ENCODE measurements around the gene RNF145.

RNF145 gene, protein sequence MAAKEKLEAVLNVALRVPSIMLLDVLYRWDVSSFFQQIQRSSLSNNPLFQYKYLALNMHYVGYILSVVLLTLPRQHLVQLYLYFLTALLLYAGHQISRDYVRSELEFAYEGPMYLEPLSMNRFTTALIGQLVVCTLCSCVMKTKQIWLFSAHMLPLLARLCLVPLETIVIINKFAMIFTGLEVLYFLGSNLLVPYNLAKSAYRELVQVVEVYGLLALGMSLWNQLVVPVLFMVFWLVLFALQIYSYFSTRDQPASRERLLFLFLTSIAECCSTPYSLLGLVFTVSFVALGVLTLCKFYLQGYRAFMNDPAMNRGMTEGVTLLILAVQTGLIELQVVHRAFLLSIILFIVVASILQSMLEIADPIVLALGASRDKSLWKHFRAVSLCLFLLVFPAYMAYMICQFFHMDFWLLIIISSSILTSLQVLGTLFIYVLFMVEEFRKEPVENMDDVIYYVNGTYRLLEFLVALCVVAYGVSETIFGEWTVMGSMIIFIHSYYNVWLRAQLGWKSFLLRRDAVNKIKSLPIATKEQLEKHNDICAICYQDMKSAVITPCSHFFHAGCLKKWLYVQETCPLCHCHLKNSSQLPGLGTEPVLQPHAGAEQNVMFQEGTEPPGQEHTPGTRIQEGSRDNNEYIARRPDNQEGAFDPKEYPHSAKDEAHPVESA

DNA sequence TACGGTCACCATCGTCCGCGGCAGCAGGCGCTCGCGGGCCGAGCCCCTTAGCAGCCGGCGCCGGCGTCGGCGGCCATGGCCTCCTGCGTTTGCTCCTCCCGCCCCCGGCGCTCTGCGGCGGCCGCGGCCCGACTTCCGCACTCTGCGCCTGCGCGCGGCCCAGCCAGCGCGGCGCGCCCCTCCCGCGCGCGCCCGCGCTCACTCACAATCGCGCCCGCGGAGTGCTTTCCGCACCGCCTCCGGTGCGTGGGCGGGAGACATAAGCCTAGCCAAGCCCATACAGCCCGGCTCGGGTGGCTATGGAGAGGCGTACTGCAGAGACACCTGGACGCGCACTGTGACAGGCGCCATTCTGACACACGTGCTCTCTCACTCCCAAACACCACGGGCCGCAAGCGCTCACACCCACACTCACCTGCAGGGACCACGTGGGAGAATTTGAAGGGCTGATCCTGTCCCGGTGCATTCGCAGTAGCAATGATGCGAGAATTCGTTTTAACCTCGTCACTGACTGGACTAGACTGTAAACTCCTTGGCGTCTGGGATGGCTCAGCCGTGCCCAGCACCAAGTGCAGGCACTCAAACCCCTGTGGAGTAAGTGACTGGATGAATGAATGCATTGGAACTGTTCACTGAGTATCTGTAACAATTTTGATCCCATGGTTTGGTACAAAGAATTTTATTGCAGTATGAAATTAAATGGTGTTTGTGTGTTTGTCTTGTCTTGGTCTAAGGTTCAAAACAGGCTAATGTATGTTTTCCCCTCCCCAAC lies at the start of gene RNF145:
RNF145 (minus strand) TSS at position 116 of the 772 bp plus-strand sequence. CDS start 5,936 bp downstream, outside the sequence.
- TF ChIP-seq, protein P1, sequence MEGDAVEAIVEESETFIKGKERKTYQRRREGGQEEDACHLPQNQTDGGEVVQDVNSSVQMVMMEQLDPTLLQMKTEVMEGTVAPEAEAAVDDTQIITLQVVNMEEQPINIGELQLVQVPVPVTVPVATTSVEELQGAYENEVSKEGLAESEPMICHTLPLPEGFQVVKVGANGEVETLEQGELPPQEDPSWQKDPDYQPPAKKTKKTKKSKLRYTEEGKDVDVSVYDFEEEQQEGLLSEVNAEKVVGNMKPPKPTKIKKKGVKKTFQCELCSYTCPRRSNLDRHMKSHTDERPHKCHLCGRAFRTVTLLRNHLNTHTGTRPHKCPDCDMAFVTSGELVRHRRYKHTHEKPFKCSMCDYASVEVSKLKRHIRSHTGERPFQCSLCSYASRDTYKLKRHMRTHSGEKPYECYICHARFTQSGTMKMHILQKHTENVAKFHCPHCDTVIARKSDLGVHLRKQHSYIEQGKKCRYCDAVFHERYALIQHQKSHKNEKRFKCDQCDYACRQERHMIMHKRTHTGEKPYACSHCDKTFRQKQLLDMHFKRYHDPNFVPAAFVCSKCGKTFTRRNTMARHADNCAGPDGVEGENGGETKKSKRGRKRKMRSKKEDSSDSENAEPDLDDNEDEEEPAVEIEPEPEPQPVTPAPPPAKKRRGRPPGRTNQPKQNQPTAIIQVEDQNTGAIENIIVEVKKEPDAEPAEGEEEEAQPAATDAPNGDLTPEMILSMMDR (IDR thresholded peaks at IDR 0.05; ENCODE audit: low read depth, low read length), result no peak
- peak; percentile 82 to 89 for DNase-seq (ENCODE audit: low read depth in 2 of 2)

DNA sequence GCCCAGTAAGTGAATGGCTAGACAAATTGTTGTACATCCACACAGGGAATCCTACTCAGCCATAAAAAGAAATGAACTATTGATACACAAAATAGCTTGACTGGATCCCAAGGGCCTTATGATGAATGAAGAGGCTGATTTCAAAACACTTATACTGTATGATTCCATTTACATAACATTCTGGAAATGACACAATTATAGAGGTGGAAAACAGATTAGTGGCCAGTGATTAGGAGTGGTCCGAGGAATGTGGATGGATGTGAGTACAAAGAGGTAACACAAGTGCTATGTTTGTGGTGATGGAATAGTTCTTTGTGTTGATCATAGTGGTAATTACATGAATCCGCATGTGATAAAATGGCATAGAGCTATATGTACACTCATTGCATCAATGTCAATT lies 49.0 kb upstream of the RNF145 start:
- TF ChIP-seq, protein P1 (IDR thresholded peaks at IDR 0.05; ENCODE audit: low read depth, low read length), result no peak
- no peak for DNase-seq (ENCODE audit: low read depth in 2 of 2)
- no peak overlapping the region for H3K4me3 ChIP-seq (replicated peaks in 1 of 2; ENCODE audit: low read depth in 2 of 2, low read length in 2 of 2)

More for the DNA sequence above, at the start of gene RNF145:
- H3K4me3 ChIP-seq (replicated peaks in 1 of 2; ENCODE audit: low read depth in 2 of 2, low read length in 2 of 2), result peak within 1 kb of the TSS; percentile 81

DNA sequence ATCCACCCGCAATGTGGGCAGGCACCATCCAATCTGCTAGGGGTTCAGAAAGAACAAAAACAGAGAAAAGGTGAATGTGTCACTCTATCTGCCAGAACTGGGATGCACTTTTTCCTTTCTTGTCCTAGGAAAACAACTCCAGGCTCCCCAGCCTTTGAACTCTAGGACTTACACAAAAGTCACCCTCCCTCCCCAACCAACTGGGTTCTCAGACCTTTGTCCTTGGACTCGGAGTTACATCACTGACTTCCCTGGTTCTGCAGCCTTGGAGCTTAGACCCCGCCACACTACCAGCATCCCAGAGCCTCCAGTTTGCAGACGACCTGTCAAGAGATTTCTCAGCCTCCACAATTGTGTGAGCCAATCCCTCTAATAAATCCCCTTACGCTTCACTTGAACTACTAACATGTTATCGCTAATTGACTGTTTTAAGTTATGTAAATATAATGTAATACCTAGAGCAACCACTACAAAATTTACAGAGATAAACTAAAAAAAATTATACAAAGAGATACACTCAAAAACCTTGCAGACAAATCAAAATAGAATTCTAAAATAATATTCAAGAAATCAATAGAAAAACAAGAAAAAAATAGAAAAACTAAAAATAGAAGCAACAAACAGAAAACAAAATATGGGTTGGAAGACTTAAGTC lies 48.4 kb upstream of the RNF145 start:
- DNase-seq (ENCODE audit: low read depth in 2 of 2), result no peak
- H3K4me3 ChIP-seq (replicated peaks in 1 of 2; ENCODE audit: low read depth in 2 of 2, low read length in 2 of 2), result no peak overlapping the region
- TF ChIP-seq, protein P1 (IDR thresholded peaks at IDR 0.05; ENCODE audit: low read depth, low read length), result no peak

DNA sequence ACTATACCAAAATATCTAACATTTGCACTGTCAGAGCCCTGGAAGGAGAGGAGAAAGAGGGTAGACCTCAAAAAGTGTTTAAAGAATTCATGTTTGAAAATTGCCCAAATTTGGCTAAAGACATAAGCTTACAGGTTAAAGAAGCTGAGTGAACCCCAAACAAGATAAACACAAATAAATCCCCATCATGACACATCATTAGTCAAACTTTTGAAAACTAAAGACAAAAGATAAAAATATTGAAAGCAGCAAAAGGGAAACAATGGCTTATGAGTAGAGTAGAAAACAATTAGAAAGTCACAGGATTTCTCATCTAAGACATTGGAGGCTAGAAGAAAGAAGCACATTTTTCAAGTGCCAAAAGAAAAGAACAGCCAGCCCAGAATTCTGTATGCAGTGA lies 47.7 kb upstream of the RNF145 start:
- peak in 1 of 2 donors; percentile 35 for DNase-seq (ENCODE audit: low read depth in 2 of 2)
- TF ChIP-seq, protein P1 (IDR thresholded peaks at IDR 0.05; ENCODE audit: low read depth, low read length), result no peak
- no peak overlapping the region for H3K4me3 ChIP-seq (replicated peaks in 1 of 2; ENCODE audit: low read depth in 2 of 2, low read length in 2 of 2)

DNA sequence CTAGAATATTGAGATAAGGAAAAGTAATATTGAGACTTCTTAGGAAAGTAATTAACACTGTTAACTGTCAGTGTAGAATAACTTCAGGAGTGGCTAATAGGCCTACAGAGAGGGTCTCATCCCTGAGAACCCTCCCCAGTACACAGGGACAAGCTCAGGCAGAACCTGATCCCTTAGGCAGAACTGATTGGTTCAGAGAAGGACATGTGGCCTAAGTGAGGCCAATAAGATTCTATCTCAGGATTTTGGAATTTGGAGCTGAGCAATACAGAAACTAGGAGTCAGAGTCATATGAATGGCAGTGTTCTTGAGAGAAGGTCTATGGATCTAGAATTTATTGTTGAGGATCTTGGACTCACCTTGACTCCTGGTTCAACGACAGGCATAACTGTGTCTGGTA lies 42.8 kb upstream of the RNF145 start:
- TF ChIP-seq, protein P1 (IDR thresholded peaks at IDR 0.05; ENCODE audit: low read depth, low read length), result no peak
- no peak overlapping the region for H3K4me3 ChIP-seq (replicated peaks in 1 of 2; ENCODE audit: low read depth in 2 of 2, low read length in 2 of 2)
- DNase-seq (ENCODE audit: low read depth in 2 of 2), result no peak

DNA sequence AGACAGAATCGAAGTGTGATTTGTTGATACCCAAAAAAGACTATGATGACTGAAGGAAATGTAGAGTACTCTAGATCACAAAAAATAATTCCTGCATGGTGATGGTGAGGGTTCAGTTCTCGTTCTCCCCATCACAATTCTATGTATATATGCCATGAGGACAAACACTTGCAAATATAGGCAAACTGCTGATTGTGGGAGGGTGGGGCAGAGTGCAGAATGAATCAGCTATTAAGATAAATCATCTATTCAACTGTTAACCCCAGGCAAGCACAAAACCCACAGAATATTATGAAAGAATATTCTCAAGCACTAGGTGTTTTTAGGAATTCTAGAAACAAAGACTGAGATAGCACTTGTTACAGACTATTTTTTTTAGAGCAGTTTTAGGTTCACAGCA lies 39.8 kb upstream of the RNF145 start:
- TF ChIP-seq, protein P1 (IDR thresholded peaks at IDR 0.05; ENCODE audit: low read depth, low read length), result no peak
- H3K4me3 ChIP-seq (replicated peaks in 1 of 2; ENCODE audit: low read depth in 2 of 2, low read length in 2 of 2), result no peak overlapping the region
- no peak for DNase-seq (ENCODE audit: low read depth in 2 of 2)

Data from cardiac fibroblast (primary cell).